Measurements from ENCODE around the gene PRKAG2.

DNA sequence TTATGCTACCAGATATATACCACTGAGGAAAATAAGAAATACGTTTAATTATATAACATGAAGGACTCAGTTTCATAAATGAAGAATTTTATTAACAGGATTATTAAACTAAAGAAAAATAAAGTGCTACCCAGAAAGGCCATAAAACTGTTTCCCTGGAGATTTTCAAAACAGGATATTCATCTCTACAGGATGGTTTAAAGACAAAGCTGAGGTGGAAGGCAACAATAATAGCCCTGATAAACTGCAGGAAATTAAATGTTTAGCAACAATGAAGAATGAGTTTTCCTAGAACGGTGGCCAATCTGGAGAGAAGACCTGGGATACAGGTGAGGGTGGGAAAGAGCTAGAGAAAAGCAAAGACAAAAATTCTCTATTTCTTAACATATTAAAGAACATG is 369.1 kb downstream of the PRKAG2 start:
- TF ChIP-seq, protein P1, sequence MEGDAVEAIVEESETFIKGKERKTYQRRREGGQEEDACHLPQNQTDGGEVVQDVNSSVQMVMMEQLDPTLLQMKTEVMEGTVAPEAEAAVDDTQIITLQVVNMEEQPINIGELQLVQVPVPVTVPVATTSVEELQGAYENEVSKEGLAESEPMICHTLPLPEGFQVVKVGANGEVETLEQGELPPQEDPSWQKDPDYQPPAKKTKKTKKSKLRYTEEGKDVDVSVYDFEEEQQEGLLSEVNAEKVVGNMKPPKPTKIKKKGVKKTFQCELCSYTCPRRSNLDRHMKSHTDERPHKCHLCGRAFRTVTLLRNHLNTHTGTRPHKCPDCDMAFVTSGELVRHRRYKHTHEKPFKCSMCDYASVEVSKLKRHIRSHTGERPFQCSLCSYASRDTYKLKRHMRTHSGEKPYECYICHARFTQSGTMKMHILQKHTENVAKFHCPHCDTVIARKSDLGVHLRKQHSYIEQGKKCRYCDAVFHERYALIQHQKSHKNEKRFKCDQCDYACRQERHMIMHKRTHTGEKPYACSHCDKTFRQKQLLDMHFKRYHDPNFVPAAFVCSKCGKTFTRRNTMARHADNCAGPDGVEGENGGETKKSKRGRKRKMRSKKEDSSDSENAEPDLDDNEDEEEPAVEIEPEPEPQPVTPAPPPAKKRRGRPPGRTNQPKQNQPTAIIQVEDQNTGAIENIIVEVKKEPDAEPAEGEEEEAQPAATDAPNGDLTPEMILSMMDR (IDR thresholded peaks at IDR 0.05), result no peak
- TF ChIP-seq EP300 (IDR thresholded peaks at IDR 0.05; ENCODE audit: low read depth) (no peak), POLR2AphosphoS5 (IDR thresholded peaks at IDR 0.05) (no peak)

All from transverse colon (tissue), 4 donors.